Iris pigment epithelial cell (primary cell): ENCODE measurements around the gene NHERF2.

Experiments used
- DNase-seq: peaks from one replicate; pipeline ENCODE4 v3.0.0-alpha.2; 2011; ENCODE audit warnings: low read depth

The NHERF2 gene

GRCh38 chr16:2061526-2061925, 34.8 kb downstream of the NHERF2 start:
- no peak for DNase-seq

GRCh38 chr16:2062801-2063200, 36.1 kb downstream of the NHERF2 start:
- DNase-seq = no peak

GRCh38 chr16:2063861-2064260, 37.2 kb downstream of the NHERF2 start:
- no peak for DNase-seq

- DNase-seq = no peak
Observed at GRCh38 chr16:2064368-2064945, 37.8 kb downstream of the NHERF2 start.

DNA sequence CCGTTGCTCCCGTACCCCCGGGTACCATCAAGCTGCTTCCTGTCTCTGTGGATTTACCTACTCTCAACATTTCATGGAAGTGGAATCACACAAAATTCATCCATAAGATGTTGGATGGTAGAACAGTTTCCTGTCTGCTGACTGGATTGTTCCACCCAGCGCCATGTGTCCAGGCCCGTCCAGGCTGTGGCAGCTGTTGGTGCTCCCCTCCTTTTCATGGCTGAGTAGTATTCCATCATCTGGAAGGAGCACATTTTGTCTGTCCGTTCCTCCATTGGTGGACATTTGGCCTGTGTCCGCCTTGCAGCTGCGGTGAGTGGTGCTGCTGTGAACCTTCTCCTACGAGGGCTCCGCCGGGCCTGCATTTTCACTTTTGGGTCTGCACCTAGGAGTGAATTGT, 39.4 kb downstream of the NHERF2 start:
- DNase-seq = no peak

GRCh38 chr16:2070576-2071453, 44.1 kb downstream of the NHERF2 start:
- no peak for DNase-seq

DNA sequence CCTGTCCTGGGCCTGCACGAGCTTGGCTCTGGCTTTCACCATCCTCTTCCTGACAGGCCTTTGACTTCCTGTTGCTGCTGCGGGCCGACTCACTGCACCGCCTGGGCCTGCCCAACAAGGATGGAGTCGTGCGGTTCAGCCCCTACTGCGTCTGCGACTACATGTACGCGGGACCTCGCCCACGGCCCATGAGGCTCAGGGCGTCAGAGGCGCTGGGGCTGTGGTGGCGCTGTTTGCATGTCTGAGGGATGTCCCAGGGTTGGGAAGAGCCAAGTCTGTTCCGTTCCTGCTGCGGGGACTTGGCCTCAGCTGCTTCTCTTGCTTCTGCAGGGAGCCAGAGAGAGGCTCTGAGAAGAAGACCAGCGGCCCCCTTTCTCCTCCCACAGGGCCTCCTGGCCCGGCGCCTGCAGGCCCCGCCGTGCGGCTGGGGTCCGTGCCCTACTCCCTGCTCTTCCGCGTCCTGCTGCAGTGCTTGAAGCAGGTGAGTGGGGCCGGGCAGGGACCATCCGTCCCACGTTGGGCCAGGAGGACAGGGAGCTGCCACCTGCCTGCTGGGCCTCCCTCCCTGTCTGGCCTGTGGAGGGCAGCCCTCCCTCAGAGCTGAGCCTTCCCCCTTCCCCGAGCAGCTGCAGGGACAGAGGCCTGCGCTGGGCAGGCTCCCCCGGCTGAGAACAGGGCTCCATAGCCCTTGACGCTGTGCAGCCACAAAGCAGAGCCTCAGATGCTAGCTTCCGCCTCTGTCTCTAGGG, 44.9 kb downstream of the NHERF2 start:
- no peak for DNase-seq

DNA sequence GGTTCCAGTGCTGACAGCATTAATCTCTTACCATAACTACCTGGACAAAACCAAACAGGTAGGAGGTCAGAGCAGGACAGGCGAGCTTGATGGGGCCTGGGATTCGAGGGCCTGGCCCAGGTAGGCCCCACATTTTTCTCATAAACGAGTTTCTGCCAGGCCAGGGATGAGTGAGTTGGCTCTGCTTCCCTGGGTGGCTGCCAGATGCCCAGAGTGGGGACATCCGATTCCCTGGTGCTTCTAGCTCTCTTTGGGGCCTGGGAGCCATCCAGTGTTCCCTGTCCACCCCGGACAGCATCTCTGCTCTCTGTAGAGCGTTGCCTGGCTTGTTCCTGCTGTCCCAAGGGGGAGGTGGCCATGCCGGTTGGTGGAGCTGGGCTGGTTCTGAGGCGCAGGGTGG, 46.2 kb downstream of the NHERF2 start:
- no peak for DNase-seq

DNA sequence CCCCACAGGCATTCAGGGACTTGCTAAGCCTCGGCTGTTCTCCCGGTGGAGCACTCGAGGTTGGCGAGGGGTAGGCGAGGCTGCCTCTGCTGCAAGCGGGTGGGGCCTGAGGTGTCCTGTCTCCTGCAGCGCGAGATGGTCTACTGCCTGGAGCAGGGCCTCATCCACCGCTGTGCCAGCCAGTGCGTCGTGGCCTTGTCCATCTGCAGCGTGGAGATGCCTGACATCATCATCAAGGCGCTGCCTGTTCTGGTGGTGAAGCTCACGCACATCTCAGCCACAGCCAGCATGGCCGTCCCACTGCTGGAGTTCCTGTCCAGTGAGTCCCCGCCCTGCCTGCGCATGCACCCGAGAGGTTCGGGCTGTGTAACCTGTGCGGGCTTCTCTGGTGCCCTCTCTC, 47.4 kb downstream of the NHERF2 start:
- DNase-seq = no peak

DNA sequence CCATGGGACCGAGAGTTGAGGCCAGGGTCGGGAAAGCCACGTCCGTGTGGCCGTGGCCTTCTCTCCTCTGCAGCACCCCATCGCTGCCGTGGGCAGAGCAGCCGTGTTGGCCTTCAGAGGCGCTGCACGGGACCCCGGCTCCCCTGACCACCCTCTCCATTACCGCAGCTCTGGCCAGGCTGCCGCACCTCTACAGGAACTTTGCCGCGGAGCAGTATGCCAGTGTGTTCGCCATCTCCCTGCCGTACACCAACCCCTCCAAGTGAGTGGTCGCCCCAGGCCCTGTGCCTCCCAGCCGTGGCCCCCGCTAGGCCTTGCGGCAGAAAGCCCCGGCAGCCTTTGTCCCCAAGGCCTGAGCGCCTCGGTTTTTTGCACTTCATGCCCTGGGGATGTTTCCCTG, 48.9 kb downstream of the NHERF2 start:
- no peak for DNase-seq

DNA sequence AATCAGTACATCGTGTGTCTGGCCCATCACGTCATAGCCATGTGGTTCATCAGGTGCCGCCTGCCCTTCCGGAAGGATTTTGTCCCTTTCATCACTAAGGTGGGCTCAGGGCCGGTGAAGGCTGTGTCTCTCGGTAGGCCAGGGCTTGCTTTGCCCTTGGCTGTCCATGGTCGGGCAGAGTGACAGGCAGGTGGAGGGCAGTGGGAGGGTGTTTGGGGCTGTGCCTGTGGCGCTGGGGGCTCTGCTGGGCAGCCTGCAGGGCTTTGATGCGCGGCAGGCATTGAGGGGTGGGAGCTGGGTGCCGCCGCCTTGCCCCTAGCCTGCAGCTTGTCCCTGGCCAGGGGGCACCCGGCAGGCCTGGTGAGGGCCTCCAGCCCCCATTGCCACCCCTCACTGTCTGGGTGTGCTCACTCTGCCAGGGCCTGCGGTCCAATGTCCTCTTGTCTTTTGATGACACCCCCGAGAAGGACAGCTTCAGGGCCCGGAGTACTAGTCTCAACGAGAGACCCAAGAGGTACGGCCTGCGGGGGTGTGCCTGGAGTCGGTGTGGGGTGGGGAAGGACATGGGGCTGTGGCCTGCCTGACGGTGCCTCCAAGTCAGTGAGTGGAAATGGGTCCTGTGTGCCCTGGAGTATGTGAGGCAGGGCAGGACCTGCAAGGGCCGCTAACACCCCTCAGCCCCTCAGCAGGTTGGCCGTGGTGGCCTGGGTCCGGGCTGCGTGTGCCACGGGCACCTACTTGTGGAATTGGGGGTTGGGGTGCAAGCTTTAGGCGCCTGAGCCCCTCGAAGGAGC, 49.6 kb downstream of the NHERF2 start:
- DNase-seq = no peak

GRCh38 chr16:2077016-2077415, 50.3 kb downstream of the NHERF2 start:
- DNase-seq = no peak

DNA sequence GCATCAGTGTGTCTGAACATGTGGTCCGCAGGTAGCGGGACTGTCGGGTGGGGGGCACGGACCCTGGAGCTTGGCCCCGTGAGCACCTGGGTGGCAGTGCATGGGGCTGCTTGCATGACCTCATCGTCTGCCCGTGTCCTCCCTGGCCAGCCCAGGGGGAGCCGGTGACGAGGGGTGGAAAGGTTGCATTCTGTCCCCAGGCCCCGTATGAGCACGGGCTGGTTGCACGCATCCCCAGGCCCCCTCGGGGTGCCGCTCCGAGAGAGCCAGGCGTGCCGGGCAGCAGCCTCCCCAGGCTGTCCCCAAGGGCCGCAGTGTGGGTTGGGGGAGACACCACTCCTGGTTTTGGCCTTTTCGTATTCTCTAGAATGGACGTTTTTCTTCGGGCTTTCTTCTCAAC, 51.0 kb downstream of the NHERF2 start:
- DNase-seq = no peak

DNA sequence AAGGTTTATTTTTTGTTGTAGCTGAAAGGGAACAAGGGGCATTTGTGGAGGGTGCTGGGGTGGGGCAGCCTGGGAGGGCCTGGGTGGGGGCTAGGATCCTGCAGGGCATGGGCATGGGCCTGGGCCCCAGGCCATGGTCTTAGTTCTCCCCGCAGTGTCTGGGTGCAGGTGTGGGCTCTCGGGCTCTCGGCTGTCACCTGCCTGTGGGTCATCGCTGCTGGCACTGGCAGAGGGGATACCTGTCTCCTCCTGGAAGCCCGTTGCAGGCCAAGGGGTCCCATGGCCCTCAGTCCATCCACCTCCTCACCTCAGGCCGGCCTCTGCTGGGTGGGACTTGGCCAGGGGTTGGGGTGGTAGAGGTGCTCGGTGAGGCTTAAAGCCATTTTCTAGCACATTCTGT, 51.4 kb downstream of the NHERF2 start:
- no peak for DNase-seq

GRCh38 chr16:2078691-2079090, 52.0 kb downstream of the NHERF2 start:
- DNase-seq = no peak

DNA sequence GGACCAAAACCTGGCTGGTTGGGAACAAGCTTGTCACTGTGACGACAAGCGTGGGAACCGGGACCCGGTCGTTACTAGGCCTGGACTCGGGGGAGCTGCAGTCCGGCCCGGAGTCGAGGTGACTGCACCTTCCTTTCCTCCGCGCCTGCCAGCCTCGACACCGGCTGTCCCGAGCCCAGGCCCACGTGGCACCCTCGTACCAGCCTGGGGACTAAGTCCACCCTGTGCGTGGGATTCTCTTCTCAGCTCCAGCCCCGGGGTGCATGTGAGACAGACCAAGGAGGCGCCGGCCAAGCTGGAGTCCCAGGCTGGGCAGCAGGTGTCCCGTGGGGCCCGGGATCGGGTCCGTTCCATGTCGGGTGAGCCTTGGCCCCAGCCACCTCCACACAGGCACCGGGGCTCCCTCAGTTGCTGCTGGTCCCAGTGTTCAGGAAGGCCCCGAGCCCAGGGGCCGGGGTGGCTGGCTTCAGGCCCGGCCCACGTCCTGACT, 52.7 kb downstream of the NHERF2 start:
- no peak for DNase-seq

GRCh38 chr16:2079991-2080390, 53.3 kb downstream of the NHERF2 start:
- no peak for DNase-seq

- no peak for DNase-seq
Observed at GRCh38 chr16:2081201-2082084, 54.7 kb downstream of the NHERF2 start.

DNA sequence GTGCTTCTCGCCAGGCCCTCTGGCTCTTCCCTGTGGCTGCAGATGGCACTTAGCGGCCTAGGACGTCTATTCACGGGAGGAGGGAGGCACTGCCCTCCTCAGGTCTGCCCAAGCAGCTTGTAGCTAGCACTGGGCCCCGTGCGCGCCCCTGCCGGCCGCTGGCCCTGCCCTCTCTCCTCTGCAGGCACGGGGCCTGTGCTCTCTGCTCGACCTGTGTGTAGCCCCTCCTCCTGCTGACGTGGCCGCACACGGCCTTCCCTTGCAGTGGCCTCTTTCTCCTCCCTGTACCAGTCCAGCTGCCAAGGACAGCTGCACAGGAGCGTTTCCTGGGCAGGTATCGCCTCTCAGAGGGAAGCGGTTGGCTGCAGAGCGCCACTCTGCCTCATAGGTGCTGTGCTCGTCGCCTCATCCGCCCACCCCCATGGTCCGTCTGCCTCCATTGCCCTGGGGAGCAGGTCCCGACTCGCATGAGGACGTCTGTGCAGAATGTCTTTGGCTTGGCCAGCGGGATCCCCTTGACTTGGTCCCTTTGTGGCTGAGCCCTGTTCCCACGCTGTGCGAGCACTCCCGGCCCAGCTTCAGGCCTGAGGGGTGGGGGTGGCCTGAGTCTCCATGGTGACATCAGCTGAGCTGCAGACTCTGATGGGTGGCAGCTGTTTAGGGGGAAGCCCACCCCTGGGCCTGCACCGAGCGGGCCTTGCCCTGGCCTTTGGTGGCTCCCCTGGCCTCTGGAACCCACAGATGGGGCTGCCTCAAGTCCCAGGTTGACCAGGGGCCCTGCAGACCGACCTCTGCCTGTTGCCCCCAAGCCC, 55.7 kb downstream of the NHERF2 start:
- DNase-seq = peak; percentile 32

GRCh38 chr16:2082983-2083364, 56.3 kb downstream of the NHERF2 start:
- no peak for DNase-seq
